ENCODE results near the gene IL1RL2.

The IL1RL2 gene

GRCh38 chr2:102141970-102142828 lies 44.6 kb upstream of the IL1RL2 start, which contains the start of gene IL1R1:
IL1R1 (plus strand) TSS chr2:102142746; CDS start chr2:102157725, 14,979 bp downstream.
- DNase-seq (ENCODE audit: low read depth): no peak

DNA sequence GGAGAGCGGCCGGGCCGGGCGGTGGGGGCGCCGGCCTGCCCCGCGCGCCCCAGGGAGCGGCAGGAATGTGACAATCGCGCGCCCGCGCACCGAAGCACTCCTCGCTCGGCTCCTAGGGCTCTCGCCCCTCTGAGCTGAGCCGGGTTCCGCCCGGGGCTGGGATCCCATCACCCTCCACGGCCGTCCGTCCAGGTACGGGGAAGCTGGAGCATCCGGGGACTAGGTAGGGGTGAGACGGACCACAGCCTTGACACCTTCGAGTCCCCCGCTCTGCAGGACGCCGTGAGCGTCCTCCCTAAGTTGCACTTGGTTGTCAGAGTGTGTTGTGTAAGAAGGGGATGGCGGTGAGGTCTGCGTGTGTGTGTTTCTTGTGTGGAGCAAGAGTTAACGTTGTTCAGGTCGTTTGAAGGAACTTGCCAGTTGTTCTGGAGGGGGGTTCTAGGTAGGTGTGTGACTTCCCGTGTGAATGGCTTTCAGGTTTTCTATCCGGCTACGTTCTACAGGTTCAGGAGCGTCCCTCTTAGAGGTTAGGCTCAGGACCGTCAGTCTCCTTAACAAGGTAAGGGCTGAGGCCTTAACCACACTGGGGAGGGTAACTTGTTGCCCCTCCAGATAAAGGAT lies 43.9 kb upstream of the IL1RL2 start:
- TF ChIP-seq, protein P1, sequence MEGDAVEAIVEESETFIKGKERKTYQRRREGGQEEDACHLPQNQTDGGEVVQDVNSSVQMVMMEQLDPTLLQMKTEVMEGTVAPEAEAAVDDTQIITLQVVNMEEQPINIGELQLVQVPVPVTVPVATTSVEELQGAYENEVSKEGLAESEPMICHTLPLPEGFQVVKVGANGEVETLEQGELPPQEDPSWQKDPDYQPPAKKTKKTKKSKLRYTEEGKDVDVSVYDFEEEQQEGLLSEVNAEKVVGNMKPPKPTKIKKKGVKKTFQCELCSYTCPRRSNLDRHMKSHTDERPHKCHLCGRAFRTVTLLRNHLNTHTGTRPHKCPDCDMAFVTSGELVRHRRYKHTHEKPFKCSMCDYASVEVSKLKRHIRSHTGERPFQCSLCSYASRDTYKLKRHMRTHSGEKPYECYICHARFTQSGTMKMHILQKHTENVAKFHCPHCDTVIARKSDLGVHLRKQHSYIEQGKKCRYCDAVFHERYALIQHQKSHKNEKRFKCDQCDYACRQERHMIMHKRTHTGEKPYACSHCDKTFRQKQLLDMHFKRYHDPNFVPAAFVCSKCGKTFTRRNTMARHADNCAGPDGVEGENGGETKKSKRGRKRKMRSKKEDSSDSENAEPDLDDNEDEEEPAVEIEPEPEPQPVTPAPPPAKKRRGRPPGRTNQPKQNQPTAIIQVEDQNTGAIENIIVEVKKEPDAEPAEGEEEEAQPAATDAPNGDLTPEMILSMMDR (IDR thresholded peaks at IDR 0.05; ENCODE audit: insufficient read depth, low read depth, low read length, missing control alignments): no peak
- no peak overlapping the region for H3K4me3 ChIP-seq (ENCODE audit: low read depth, low read length)
- DNase-seq (ENCODE audit: low read depth): no peak

More at GRCh38 chr2:102141970-102142828, 44.6 kb upstream of the IL1RL2 start, which contains the start of gene IL1R1:
- TF ChIP-seq, protein P1 (IDR thresholded peaks at IDR 0.05; ENCODE audit: insufficient read depth, low read depth, low read length, missing control alignments): no peak
- no peak within 1 kb of the TSS for H3K4me3 ChIP-seq (ENCODE audit: low read depth, low read length)

GRCh38 chr2:102143450-102143985 lies 43.3 kb upstream of the IL1RL2 start:
- no peak for DNase-seq (ENCODE audit: low read depth)
- TF ChIP-seq, protein P1 (IDR thresholded peaks at IDR 0.05; ENCODE audit: insufficient read depth, low read depth, low read length, missing control alignments): no peak
- H3K4me3 ChIP-seq (ENCODE audit: low read depth, low read length): no peak overlapping the region

- no peak for DNase-seq (ENCODE audit: low read depth)
- no peak overlapping the region for H3K4me3 ChIP-seq (ENCODE audit: low read depth, low read length)
- TF ChIP-seq, protein P1 (IDR thresholded peaks at IDR 0.05; ENCODE audit: insufficient read depth, low read depth, low read length, missing control alignments): no peak
Observed at GRCh38 chr2:102144128-102144527, 42.7 kb upstream of the IL1RL2 start.

- TF ChIP-seq, protein P1 (IDR thresholded peaks at IDR 0.05; ENCODE audit: insufficient read depth, low read depth, low read length, missing control alignments): no peak
- H3K4me3 ChIP-seq (ENCODE audit: low read depth, low read length): no peak overlapping the region
- no peak for DNase-seq (ENCODE audit: low read depth)
Observed at GRCh38 chr2:102145107-102145506, 41.7 kb upstream of the IL1RL2 start.

- TF ChIP-seq, protein P1 (IDR thresholded peaks at IDR 0.05; ENCODE audit: insufficient read depth, low read depth, low read length, missing control alignments): no peak
- H3K4me3 ChIP-seq (ENCODE audit: low read depth, low read length): no peak overlapping the region
- no peak for DNase-seq (ENCODE audit: low read depth)
Observed at GRCh38 chr2:102145934-102146333, 40.9 kb upstream of the IL1RL2 start.

Data from GM12865 (cell line).